HepG2 (cell line): ENCODE measurements around the gene NPBWR2. TPM values are rescaled to one million over a fixed set of nuclear protein-coding genes. Genes with fewer than 3 reads are reported as not detected.

Source experiments
- AKAP8 ChIP-seq: sonication (generic); formaldehyde crosslinking; IDR thresholded peaks from 2 replicates; pipeline ENCODE4 v1.5.1; 2020; ENCODE audit warnings: mild to moderate bottlenecking, missing genetic modification reagents
- CREM ChIP-seq, 2 experiments: sonication (generic) in 1 of 2; formaldehyde crosslinking in 1 of 2; IDR thresholded peaks; 2 replicates each; pipeline versions ENCODE4 v1.4.0 to v1.6.1; 2016 to 2020; ENCODE audit warnings: antibody characterized with exemption in 1 of 2, mild to moderate bottlenecking in 1 of 2, missing genetic modification reagents in 1 of 2
- HMG20A ChIP-seq: IDR thresholded peaks from 2 replicates; pipeline ENCODE4 v1.6.1; 2016; ENCODE audit warnings: borderline replicate concordance
- HNRNPUL1 ChIP-seq: fragments of 200-400 bp; formaldehyde crosslinking; IDR thresholded peaks from 2 replicates; pipeline ENCODE4 v1.6.1; 2017; ENCODE audit warnings: low read depth, mild to moderate bottlenecking, low read length, moderate library complexity
- KDM1A ChIP-seq: IDR thresholded peaks from 2 replicates; pipeline ENCODE4 v1.6.1; 2016; ENCODE audit warnings: missing compliant biosample characterization
- KLF6 ChIP-seq: IDR thresholded peaks from 2 replicates; pipeline ENCODE4 v1.8.0; 2016; ENCODE audit warnings: missing biosample characterization, missing genetic modification reagents
- MED8 ChIP-seq: sonication (generic); formaldehyde crosslinking; IDR thresholded peaks from 2 replicates; pipeline ENCODE4 v1.8.1; 2023; ENCODE audit warnings: mild to moderate bottlenecking, missing genetic modification reagents; ENCODE audit not compliant: insufficient replicate concordance
- NFE2 ChIP-seq: sonication (generic); formaldehyde crosslinking; IDR thresholded peaks from 2 replicates; pipeline ENCODE4 v1.4.0; 2020; ENCODE audit warnings: missing genetic modification reagents
- ONECUT2 ChIP-seq: sonication (generic); formaldehyde crosslinking; IDR thresholded peaks from 2 replicates; pipeline ENCODE4 v1.4.0; 2020; ENCODE audit warnings: missing genetic modification reagents
- SAFB2 ChIP-seq: sonication (generic); formaldehyde crosslinking; IDR thresholded peaks from 2 replicates; pipeline ENCODE4 v1.5.1; 2020; ENCODE audit warnings: missing genetic modification reagents, low read depth, mild to moderate bottlenecking, borderline replicate concordance
- SP5 ChIP-seq: IDR thresholded peaks from 2 replicates; pipeline ENCODE4 v1.6.1; 2016; ENCODE audit warnings: low read depth, borderline replicate concordance
- SRSF4 ChIP-seq: fragments of 200-400 bp; formaldehyde crosslinking; IDR thresholded peaks from one replicate; pipeline ENCODE4 v1.6.1; 2018; ENCODE audit warnings: mild to moderate bottlenecking, low read depth, low read length, moderate library complexity; ENCODE audit not compliant: poor library complexity, severe bottlenecking
- STAG1 ChIP-seq: sonication (generic); formaldehyde crosslinking; IDR thresholded peaks from 2 replicates; pipeline ENCODE4 v1.4.0; 2020; ENCODE audit warnings: missing genetic modification reagents
- TGIF2 ChIP-seq: IDR thresholded peaks from 2 replicates; pipeline ENCODE4 v1.6.1; 2016; ENCODE audit warnings: control low read depth, missing compliant biosample characterization
- ZFP1 ChIP-seq: IDR thresholded peaks from 2 replicates; pipeline ENCODE4 v1.6.1; 2016
- ZKSCAN8 ChIP-seq: IDR thresholded peaks from 2 replicates; pipeline ENCODE4 v1.6.1; 2016; ENCODE audit warnings: borderline replicate concordance, missing genetic modification reagents, missing compliant biosample characterization
- ZNF205 ChIP-seq: IDR thresholded peaks from 2 replicates; pipeline ENCODE4 v1.6.1; 2018; ENCODE audit warnings: missing biosample characterization, missing genetic modification reagents
- ZNF207 ChIP-seq: fragments of 450-650 bp; IDR thresholded peaks from 2 replicates; pipeline ENCODE4 v1.6.1; 2016; ENCODE audit warnings: antibody characterized with exemption, borderline replicate concordance
- ZNF570 ChIP-seq: sonication (generic); formaldehyde crosslinking; IDR thresholded peaks from 2 replicates; pipeline ENCODE4 v1.4.0; 2020; ENCODE audit warnings: mild to moderate bottlenecking, missing genetic modification reagents, borderline replicate concordance
- ZNF607 ChIP-seq: sonication (generic); formaldehyde crosslinking; IDR thresholded peaks from 2 replicates; pipeline ENCODE4 v1.5.1; 2020; ENCODE audit warnings: missing genetic modification reagents, mild to moderate bottlenecking, borderline replicate concordance
- ZNF672 ChIP-seq: sonication (generic); formaldehyde crosslinking; IDR thresholded peaks from 2 replicates; pipeline ENCODE4 v1.8.1; 2022; ENCODE audit warnings: missing genetic modification reagents
- ZNF83 ChIP-seq: sonication (generic); formaldehyde crosslinking; IDR thresholded peaks from 2 replicates; pipeline ENCODE4 v1.4.0; 2020; ENCODE audit warnings: missing genetic modification reagents, mild to moderate bottlenecking, borderline replicate concordance
- ZSCAN30 ChIP-seq: sonication (generic); formaldehyde crosslinking; IDR thresholded peaks from 2 replicates; pipeline ENCODE4 v1.5.0; 2020; ENCODE audit warnings: mild to moderate bottlenecking, missing genetic modification reagents
- polyA plus RNA-seq, 8 experiments: library from polyadenylated mRNA; depleted of rRNA in 3 of 8; stranded (reverse) in 7 of 8; unstranded in 1 of 8; fragments of >200 nt; fragmentation: Illumina TruSeq in 4 of 8; extraction: Trizol in 4 of 8; gene quantifications; 2 replicates each; pipeline versions ENCODE4 v1.2.1 to v1.2.3, GENCODE V29; 2011 to 2016; ENCODE audit warnings: low read depth in 4 of 8, missing spikeins in 1 of 8, mixed read lengths in 1 of 8; ENCODE audit not compliant: insufficient read depth in 1 of 8
- total RNA-seq, 5 experiments: library from RNA; depleted of rRNA; stranded (reverse); fragments of >200 nt; fragmentation: Illumina TruSeq; extraction: Trizol; gene quantifications; 2 replicates each; pipeline ENCODE4 v1.2.3, GENCODE V29; 2016; ENCODE audit warnings: low read depth in 1 of 5
- TF ChIP-seq, protein P1 (sequence below): sonication (generic); formaldehyde crosslinking; IDR thresholded peaks from 2 replicates; pipeline ENCODE4 v1.4.0; 2020; ENCODE audit warnings: missing genetic modification reagents, borderline replicate concordance
- TF ChIP-seq, protein P2 (sequence below): sonication (generic); formaldehyde crosslinking; IDR thresholded peaks from 2 replicates; pipeline ENCODE4 v1.8.1; 2023; ENCODE audit warnings: mild to moderate bottlenecking, inconsistent platforms, moderate library complexity, missing genetic modification reagents, borderline replicate concordance
- TF ChIP-seq, protein P3 (sequence below): sonication (generic); formaldehyde crosslinking; IDR thresholded peaks from 2 replicates; pipeline ENCODE4 v1.4.0; 2020; ENCODE audit warnings: missing genetic modification reagents
- TF ChIP-seq, protein P4 (sequence below): sonication (generic); formaldehyde crosslinking; IDR thresholded peaks from 2 replicates; pipeline ENCODE4 v1.8.0; 2022; ENCODE audit warnings: mild to moderate bottlenecking, missing genetic modification reagents; ENCODE audit not compliant: insufficient replicate concordance
- TF ChIP-seq, protein P5 (sequence below): sonication (generic); formaldehyde crosslinking; IDR thresholded peaks from 2 replicates; pipeline ENCODE4 v1.9.0; 2021; ENCODE audit warnings: missing genetic modification reagents, borderline replicate concordance

NPBWR2 gene
- total and polyA plus RNA-seq, 2 of the 13 experiments (the other 11 are each of a cell fraction or from before 2014, with no cell fraction given), result not detected

DNA sequence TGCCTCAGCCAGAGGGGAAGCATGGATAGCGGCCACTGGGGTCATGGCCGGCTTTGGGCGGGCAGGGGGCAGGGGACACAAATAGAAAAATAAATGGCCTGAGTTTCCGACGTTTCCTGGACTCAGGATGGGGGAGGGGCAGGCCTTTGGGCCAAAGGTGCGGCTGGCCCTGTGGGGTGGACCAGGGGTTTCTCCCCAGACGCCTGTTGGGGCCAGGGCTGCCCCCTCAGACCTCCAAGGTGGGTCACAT, 50.8 kb downstream of the NPBWR2 start (continued):
- TF ChIP-seq, protein P1, sequence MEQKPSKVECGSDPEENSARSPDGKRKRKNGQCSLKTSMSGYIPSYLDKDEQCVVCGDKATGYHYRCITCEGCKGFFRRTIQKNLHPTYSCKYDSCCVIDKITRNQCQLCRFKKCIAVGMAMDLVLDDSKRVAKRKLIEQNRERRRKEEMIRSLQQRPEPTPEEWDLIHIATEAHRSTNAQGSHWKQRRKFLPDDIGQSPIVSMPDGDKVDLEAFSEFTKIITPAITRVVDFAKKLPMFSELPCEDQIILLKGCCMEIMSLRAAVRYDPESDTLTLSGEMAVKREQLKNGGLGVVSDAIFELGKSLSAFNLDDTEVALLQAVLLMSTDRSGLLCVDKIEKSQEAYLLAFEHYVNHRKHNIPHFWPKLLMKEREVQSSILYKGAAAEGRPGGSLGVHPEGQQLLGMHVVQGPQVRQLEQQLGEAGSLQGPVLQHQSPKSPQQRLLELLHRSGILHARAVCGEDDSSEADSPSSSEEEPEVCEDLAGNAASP, result peak; percentile 76; the same call in 1 of the 2 replicates
- TF ChIP-seq, protein P2, sequence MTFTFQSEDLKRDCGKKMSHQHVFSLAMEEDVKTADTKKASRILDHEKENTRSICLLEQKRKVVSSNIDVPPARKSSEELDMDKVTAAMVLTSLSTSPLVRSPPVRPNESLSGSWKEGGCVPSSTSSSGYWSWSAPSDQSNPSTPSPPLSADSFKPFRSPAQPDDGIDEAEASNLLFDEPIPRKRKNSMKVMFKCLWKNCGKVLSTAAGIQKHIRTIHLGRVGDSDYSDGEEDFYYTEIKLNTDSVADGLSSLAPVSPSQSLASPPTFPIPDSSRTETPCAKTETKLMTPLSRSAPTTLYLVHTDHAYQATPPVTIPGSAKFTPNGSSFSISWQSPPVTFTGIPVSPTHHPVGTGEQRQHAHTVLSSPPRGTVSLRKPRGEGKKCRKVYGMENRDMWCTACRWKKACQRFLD (CRISPR knock-in tag), result no peak
- TF ChIP-seq ZNF83 (CRISPR knock-in tag), result no peak
- TF ChIP-seq SAFB2 (CRISPR knock-in tag), result no peak; the same call in 1 of the 2 replicates
- TF ChIP-seq KDM1A (CRISPR knock-in tag), result no peak
- TF ChIP-seq HMG20A (CRISPR knock-in tag), result no peak
- peak; percentile 54 for TF ChIP-seq SP5 (CRISPR knock-in tag)
- TF ChIP-seq ZKSCAN8, result no peak
- TF ChIP-seq CREM (IDR thresholded peaks at IDR 0.05), result no peak
- TF ChIP-seq CREM (CRISPR knock-in tag; IDR thresholded peaks at IDR 0.05), result no peak
- TF ChIP-seq, protein P3, sequence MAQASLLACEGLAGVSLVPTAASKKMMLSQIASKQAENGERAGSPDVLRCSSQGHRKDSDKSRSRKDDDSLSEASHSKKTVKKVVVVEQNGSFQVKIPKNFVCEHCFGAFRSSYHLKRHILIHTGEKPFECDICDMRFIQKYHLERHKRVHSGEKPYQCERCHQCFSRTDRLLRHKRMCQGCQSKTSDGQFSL, result no peak; the same call in 1 of the 2 replicates
- TF ChIP-seq ZNF205 (CRISPR knock-in tag), result no peak
- no peak for TF ChIP-seq ZNF607 (CRISPR knock-in tag)
- TF ChIP-seq ZNF672 (CRISPR knock-in tag), result no peak
- 0 out of 2 replicates have a peak, but pooled peaks have one; percentile 91 for TF ChIP-seq ZSCAN30 (CRISPR knock-in tag)
- TF ChIP-seq, protein P4, sequence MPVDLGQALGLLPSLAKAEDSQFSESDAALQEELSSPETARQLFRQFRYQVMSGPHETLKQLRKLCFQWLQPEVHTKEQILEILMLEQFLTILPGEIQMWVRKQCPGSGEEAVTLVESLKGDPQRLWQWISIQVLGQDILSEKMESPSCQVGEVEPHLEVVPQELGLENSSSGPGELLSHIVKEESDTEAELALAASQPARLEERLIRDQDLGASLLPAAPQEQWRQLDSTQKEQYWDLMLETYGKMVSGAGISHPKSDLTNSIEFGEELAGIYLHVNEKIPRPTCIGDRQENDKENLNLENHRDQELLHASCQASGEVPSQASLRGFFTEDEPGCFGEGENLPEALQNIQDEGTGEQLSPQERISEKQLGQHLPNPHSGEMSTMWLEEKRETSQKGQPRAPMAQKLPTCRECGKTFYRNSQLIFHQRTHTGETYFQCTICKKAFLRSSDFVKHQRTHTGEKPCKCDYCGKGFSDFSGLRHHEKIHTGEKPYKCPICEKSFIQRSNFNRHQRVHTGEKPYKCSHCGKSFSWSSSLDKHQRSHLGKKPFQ (CRISPR knock-in tag), result peak; percentile 96
- TF ChIP-seq TGIF2 (CRISPR knock-in tag), result no peak
- peak; percentile 18 for TF ChIP-seq MED8
- TF ChIP-seq AKAP8 (CRISPR knock-in tag), result no peak
- no peak for TF ChIP-seq KLF6 (CRISPR knock-in tag)
- no peak for TF ChIP-seq ZNF570
- TF ChIP-seq NFE2 (CRISPR knock-in tag), result no peak
- TF ChIP-seq ZFP1, result no peak
- no peak for TF ChIP-seq SRSF4
- no peak for TF ChIP-seq ONECUT2 (CRISPR knock-in tag)
- no peak for TF ChIP-seq STAG1 (CRISPR knock-in tag)
- no peak for TF ChIP-seq HNRNPUL1
- TF ChIP-seq, protein P5, sequence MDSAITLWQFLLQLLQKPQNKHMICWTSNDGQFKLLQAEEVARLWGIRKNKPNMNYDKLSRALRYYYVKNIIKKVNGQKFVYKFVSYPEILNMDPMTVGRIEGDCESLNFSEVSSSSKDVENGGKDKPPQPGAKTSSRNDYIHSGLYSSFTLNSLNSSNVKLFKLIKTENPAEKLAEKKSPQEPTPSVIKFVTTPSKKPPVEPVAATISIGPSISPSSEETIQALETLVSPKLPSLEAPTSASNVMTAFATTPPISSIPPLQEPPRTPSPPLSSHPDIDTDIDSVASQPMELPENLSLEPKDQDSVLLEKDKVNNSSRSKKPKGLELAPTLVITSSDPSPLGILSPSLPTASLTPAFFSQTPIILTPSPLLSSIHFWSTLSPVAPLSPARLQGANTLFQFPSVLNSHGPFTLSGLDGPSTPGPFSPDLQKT (CRISPR knock-in tag), result no peak
- no peak for TF ChIP-seq ZNF207
